ENCODE data around the gene CAMTA1. TPM values are rescaled to one million over a fixed set of nuclear protein-coding genes. Genes with fewer than 3 reads are reported as not detected.
A peak's percentile ranks its signal among the peaks of the same experiment; 100 is the strongest.

Gene CAMTA1
- total RNA-seq, 1 donor from 2014 or later = 81.6 TPM

DNA sequence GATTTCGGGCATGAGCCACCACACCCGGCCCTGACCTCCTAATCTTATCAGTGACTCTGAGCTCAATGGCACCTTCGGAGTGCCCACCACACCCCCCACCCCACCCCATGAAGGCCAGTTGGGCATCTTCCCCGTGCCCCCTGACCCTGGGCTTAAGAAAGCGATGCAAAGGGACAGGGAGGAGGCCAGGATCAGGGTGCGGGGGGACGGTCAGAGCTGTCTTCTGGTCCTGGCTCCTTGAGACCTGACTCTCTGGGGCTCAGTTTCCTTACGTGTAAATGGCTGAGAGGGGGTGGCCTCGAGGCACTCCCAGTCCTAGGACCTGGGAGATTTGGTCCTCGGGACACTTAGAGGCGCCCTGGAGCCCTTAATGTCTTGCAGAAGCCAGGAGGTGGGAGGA lies 881.9 kb downstream of the CAMTA1 start:
- DNase-seq (ENCODE audit: extremely low spot score, unreplicated experiment) = no peak
- Mint-ChIP-seq H3K4me1 (ENCODE audit: unreplicated experiment) (peaks cover 7% of the 10 kb centered on the region), H3K27me3 (ENCODE audit: unreplicated experiment) (no peaks in the 10 kb centered on the region), H3K4me3 (ENCODE audit: unreplicated experiment) (no peak overlapping the region), H3K36me3 (ENCODE audit: unreplicated experiment) (no peaks in the 10 kb centered on the region), H3K9me3 (ENCODE audit: unreplicated experiment) (no peaks in the 10 kb centered on the region), H3K27ac (ENCODE audit: unreplicated experiment) (no peak overlapping the region)
- TF ChIP-seq, protein P1, sequence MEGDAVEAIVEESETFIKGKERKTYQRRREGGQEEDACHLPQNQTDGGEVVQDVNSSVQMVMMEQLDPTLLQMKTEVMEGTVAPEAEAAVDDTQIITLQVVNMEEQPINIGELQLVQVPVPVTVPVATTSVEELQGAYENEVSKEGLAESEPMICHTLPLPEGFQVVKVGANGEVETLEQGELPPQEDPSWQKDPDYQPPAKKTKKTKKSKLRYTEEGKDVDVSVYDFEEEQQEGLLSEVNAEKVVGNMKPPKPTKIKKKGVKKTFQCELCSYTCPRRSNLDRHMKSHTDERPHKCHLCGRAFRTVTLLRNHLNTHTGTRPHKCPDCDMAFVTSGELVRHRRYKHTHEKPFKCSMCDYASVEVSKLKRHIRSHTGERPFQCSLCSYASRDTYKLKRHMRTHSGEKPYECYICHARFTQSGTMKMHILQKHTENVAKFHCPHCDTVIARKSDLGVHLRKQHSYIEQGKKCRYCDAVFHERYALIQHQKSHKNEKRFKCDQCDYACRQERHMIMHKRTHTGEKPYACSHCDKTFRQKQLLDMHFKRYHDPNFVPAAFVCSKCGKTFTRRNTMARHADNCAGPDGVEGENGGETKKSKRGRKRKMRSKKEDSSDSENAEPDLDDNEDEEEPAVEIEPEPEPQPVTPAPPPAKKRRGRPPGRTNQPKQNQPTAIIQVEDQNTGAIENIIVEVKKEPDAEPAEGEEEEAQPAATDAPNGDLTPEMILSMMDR (IDR thresholded peaks at IDR 0.05) = no peak

DNA sequence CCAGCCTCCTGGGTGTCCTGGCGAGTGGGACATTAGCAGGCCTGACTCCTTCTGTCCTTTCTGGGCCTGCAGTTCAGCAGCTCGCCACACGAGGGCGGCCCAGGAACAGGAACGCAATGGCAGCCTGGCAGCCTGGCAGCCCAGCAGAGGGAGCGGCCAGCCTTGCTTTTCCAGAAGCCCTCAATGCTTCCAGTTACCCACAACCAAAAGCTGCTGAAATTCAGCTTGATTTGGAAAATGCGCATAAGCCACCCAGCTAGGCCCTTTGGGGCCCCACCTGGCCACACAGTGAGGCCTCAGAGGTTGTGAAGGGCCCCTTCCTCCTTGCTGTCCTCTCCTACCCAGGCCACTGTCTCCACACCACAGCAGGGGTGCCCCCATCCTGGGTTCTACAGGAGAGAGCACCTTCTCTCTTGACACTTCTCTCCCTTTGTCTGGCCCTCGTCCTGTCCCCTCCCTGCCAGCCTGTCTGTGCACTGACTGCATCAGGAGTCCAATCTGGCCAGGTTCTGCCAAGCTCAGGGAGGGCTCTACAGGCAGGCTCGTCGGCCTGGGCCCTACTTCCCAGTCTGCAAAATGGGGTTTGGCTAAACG lies 882.5 kb downstream of the CAMTA1 start:
- peak; percentile 98 for DNase-seq (ENCODE audit: extremely low spot score, unreplicated experiment)
- no peaks in the 10 kb centered on the region for H3K36me3 Mint-ChIP-seq (ENCODE audit: unreplicated experiment)
- peaks cover 7% of the 10 kb centered on the region for H3K4me1 Mint-ChIP-seq (ENCODE audit: unreplicated experiment)
- TF ChIP-seq, protein P1 (IDR thresholded peaks at IDR 0.05) = peak; percentile 100
- H3K27ac Mint-ChIP-seq (ENCODE audit: unreplicated experiment) = no peak overlapping the region
- no peak overlapping the region for H3K4me3 Mint-ChIP-seq (ENCODE audit: unreplicated experiment)
- H3K27me3 Mint-ChIP-seq (ENCODE audit: unreplicated experiment) = peaks cover 2% of the 10 kb centered on the region
- no peaks in the 10 kb centered on the region for H3K9me3 Mint-ChIP-seq (ENCODE audit: unreplicated experiment)

DNA sequence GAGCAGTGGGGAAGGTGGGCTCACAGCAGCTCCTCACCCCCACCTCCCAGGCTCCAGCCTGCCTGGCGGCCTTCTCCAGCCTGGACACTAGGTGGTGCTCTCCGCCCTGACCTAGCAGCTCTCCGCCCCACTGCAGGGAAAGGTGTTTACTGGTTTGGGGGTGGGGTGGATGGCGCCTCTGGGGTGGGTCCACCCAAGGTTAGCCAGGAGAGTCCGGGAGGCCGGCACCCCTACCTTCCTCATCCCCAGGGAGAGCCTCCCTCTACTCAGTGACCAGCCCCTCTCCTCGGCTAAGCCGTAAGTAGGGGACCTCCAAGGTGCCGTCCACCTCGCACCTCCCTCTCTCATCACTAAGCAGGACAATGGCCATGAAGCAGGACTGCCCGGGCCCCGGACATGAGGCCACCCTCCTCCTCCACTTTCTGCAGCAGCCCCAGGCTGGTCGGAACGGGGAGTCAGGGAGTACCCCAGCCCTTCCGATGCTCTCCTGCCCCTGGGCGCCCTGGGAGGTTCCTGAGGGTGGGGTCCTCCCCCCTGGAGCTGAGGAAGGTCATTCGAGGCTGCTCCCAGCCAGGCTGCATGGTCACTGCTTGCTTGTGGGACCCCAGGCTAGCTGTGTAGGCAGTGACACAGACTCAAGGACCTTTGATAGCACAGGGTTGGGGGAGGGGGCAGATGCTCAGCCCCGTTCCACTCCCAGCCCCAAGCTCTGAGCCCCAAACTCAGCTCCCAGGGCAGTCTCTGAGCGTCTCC lies 884.5 kb downstream of the CAMTA1 start:
- no peak overlapping the region for H3K27ac Mint-ChIP-seq (ENCODE audit: unreplicated experiment)
- no peak for DNase-seq (ENCODE audit: extremely low spot score, unreplicated experiment)
- no peaks in the 10 kb centered on the region for H3K9me3 Mint-ChIP-seq (ENCODE audit: unreplicated experiment)
- H3K4me3 Mint-ChIP-seq (ENCODE audit: unreplicated experiment) = no peak overlapping the region
- peaks cover 7% of the 10 kb centered on the region for H3K4me1 Mint-ChIP-seq (ENCODE audit: unreplicated experiment)
- no peaks in the 10 kb centered on the region for H3K36me3 Mint-ChIP-seq (ENCODE audit: unreplicated experiment)
- peaks cover 10% of the 10 kb centered on the region for H3K27me3 Mint-ChIP-seq (ENCODE audit: unreplicated experiment)
- TF ChIP-seq, protein P1 (IDR thresholded peaks at IDR 0.05) = peak; percentile 79

DNA sequence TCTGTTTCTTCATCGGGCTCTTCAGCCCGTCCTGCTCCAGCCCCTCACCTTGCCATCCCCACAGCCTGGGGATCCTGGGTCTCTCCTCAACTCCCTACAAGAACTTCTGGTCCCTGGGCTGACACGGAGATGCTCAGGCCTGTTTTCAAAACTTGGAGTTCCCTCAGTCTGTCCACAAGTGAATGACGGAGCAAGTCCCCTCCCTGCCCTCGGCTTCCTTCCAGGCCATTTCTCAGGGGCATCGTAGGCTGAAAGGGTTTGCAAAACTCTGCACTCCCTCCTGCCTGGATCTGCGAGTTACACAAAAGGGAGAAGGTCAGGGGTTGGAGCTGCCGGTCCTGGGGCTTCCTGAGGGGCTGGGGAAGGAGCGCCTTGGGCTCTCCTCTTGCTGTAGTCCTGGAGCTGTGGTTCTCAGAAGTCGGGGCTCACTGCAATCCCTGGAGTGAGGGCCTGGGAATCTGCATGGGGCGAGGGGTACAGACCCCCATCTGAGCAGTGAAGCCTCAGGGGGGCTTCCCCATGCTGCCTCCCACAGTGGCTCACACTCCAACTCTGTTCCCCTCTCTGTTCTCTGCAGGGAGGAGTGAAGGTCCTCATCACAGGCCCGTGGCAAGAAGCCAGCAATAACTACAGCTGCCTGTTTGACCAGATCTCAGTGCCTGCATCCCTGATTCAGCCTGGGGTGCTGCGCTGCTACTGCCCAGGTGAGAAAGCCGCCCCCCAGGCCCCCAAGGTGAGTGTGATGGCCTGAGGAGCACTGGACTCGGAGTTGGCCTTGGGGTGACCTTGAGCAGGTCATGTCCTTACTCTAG lies 885.3 kb downstream of the CAMTA1 start:
- Mint-ChIP-seq H3K4me1 (ENCODE audit: unreplicated experiment) (peaks cover 7% of the 10 kb centered on the region), H3K27ac (ENCODE audit: unreplicated experiment) (no peak overlapping the region), H3K4me3 (ENCODE audit: unreplicated experiment) (no peak overlapping the region), H3K9me3 (ENCODE audit: unreplicated experiment) (no peaks in the 10 kb centered on the region), H3K27me3 (ENCODE audit: unreplicated experiment) (peaks cover 18% of the 10 kb centered on the region), H3K36me3 (ENCODE audit: unreplicated experiment) (no peaks in the 10 kb centered on the region)
- TF ChIP-seq, protein P1 (IDR thresholded peaks at IDR 0.05) = no peak
- DNase-seq (ENCODE audit: extremely low spot score, unreplicated experiment) = no peak

DNA sequence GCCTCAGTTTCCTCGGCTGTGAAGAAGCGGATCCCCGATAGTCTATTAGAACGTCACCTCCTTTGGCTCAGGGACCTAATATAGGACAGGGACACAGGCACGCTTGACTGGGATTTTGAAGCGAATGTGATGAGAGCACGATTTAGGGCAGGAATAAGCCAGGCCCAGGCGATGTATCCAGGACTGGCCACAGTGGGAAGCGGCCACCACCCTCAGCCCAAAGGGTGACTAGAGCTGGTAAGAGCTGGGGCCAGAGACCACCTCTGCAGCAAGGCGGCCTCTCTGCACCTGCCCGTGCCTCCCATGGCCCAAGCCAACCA lies 885.9 kb downstream of the CAMTA1 start:
- Mint-ChIP-seq H3K27me3 (ENCODE audit: unreplicated experiment) (peaks cover 19% of the 10 kb centered on the region), H3K4me3 (ENCODE audit: unreplicated experiment) (no peak overlapping the region), H3K4me1 (ENCODE audit: unreplicated experiment) (peaks cover 7% of the 10 kb centered on the region), H3K36me3 (ENCODE audit: unreplicated experiment) (no peaks in the 10 kb centered on the region), H3K9me3 (ENCODE audit: unreplicated experiment) (no peaks in the 10 kb centered on the region), H3K27ac (ENCODE audit: unreplicated experiment) (no peak overlapping the region)
- TF ChIP-seq, protein P1 (IDR thresholded peaks at IDR 0.05) = no peak
- DNase-seq (ENCODE audit: extremely low spot score, unreplicated experiment) = no peak
